ENCODE results near the gene BBS2. TPM values are rescaled to one million over a fixed set of nuclear protein-coding genes. Genes with fewer than 3 reads are reported as not detected.
A peak's percentile ranks its signal among the peaks of the same experiment; 100 is the strongest.

BBS2 gene
- total and polyA plus RNA-seq, 9 of the 15 experiments (the other 6 are each of a cell fraction or from before 2014, with no cell fraction given): 4.2 to 22.7 (median 10.2) TPM

GRCh38 chr16:56462064-56462796, 57.6 kb downstream of the BBS2 start (continued):
- no peak for TF ChIP-seq FOXP4 (CRISPR knock-in tag; IDR thresholded peaks at IDR 0.05; ENCODE audit: borderline replicate concordance)
- TF ChIP-seq HDAC8 (tag; IDR thresholded peaks at IDR 0.05): no peak
- peak; percentile 39; the same call in 1 of the 2 replicates for TF ChIP-seq CREM (IDR thresholded peaks at IDR 0.05; ENCODE audit: low read depth)
- 0 out of 2 replicates have a peak, but pooled peaks have one; percentile 13 for TF ChIP-seq ATF4 (CRISPR knock-in tag; IDR thresholded peaks at IDR 0.05)
- peak; percentile 95 for TF ChIP-seq CBFA2T3 (IDR thresholded peaks at IDR 0.05)
- 0 out of 2 replicates have a peak, but pooled peaks have one; percentile 25 for TF ChIP-seq CREB3L1 (IDR thresholded peaks at IDR 0.05; ENCODE audit: borderline replicate concordance, low read depth)
- TF ChIP-seq RERE (CRISPR knock-in tag; IDR thresholded peaks at IDR 0.05; ENCODE audit: borderline replicate concordance): no peak
- TF ChIP-seq RBFOX2 (IDR thresholded peaks at IDR 0.05; ENCODE audit: low read depth, low read length): 0 out of 2 replicates have a peak, but pooled peaks have one; percentile 31
- no peak for TF ChIP-seq ILF3 (IDR thresholded peaks at IDR 0.05; ENCODE audit: borderline replicate concordance)
- no peak for TF ChIP-seq ZNF57 (CRISPR knock-in tag; IDR thresholded peaks at IDR 0.05)
- no peak for TF ChIP-seq NRF1 (conservative IDR thresholded peaks at IDR 0.05 in 1 of 2, IDR thresholded peaks at IDR 0.05 in 1 of 2)
- TF ChIP-seq STAT5B (CRISPR knock-in tag; IDR thresholded peaks at IDR 0.05): no peak
- TF ChIP-seq ZBTB33 (CRISPR knock-in tag; IDR thresholded peaks at IDR 0.05): no peak

All from K562 (cell line).